Measurements from ENCODE around the gene PHF23.
A peak's percentile ranks its signal among the peaks of the same experiment; 100 is the strongest.

PHF23 gene

GRCh38 chr17:7224110-7224509 lies 15.1 kb downstream of the PHF23 start:
- Histone ChIP-seq H3K14ac (ENCODE audit: low read length) (no peak overlapping the region), H3K4me3 (ENCODE audit: low read depth, low read length) (no peak overlapping the region), H3K18ac (ENCODE audit: low read length) (no peak overlapping the region), H2BK5ac (ENCODE audit: low read depth, low read length, poor library complexity) (no peak overlapping the region), H3K9ac (ENCODE audit: low read length) (no peak overlapping the region), H3K4me2 (ENCODE audit: low read length) (no peak overlapping the region), H2BK120ac (ENCODE audit: insufficient read depth, low read length, poor library complexity) (no peak overlapping the region), H3K79me2 (ENCODE audit: control insufficient read depth, insufficient read depth, low read length, poor library complexity) (peaks cover 10% of the 10 kb centered on the region), H3K36me3 (ENCODE audit: control insufficient read depth in 1 of 2, insufficient read depth in 2 of 2, low read length in 2 of 2) (peaks cover 81% of the 10 kb centered on the region in 2 experiments), H2AFZ (ENCODE audit: insufficient read depth, low read length, poor library complexity) (no peak overlapping the region), H3K23ac (ENCODE audit: low read length) (no peak overlapping the region), H3K4ac (ENCODE audit: low read depth, low read length) (no peak overlapping the region), H3K27ac (ENCODE audit: low read depth, low read length) (no peak overlapping the region), H2AK5ac (ENCODE audit: low read length) (no peak overlapping the region), H3K4me1 (ENCODE audit: control insufficient read depth in 1 of 2, insufficient read depth in 2 of 2, low read length in 2 of 2) (peaks cover 29 to 31% of the 10 kb centered on the region in 2 experiments), H3K9me3 (ENCODE audit: insufficient read depth, low read depth, low read length) (no peaks in the 10 kb centered on the region), H2BK12ac (ENCODE audit: low read length) (no peak overlapping the region), H4K8ac (ENCODE audit: low read depth, low read length) (no peak overlapping the region), H4K91ac (ENCODE audit: low read depth, low read length) (no peak overlapping the region), H3K27me3 (ENCODE audit: insufficient read depth, low read length) (no peaks in the 10 kb centered on the region), H3K79me1 (ENCODE audit: low read length) (peaks cover 16% of the 10 kb centered on the region), H4K12ac (ENCODE audit: low read depth, low read length) (no peak overlapping the region)
- WGBS (ENCODE audit: extremely low coverage, insufficient coverage, insufficient read length), result no CpG with 5 or more reads among the region's 10 CpGs
- no peak for DNase-seq

GRCh38 chr17:7223375-7223774 lies 15.9 kb downstream of the PHF23 start:
- Histone ChIP-seq H3K4ac (ENCODE audit: low read depth, low read length) (no peak overlapping the region), H3K79me1 (ENCODE audit: low read length) (peaks cover 17% of the 10 kb centered on the region), H2AFZ (ENCODE audit: insufficient read depth, low read length, poor library complexity) (no peak overlapping the region), H3K9me3 (ENCODE audit: insufficient read depth, low read depth, low read length) (no peaks in the 10 kb centered on the region), H4K91ac (ENCODE audit: low read depth, low read length) (no peak overlapping the region), H3K23ac (ENCODE audit: low read length) (no peak overlapping the region), H3K4me2 (ENCODE audit: low read length) (no peak overlapping the region), H3K4me1 (ENCODE audit: control insufficient read depth in 1 of 2, insufficient read depth in 2 of 2, low read length in 2 of 2) (peaks cover 30 to 32% of the 10 kb centered on the region in 2 experiments), H3K9ac (ENCODE audit: low read length) (no peak overlapping the region), H2BK12ac (ENCODE audit: low read length) (no peak overlapping the region), H3K79me2 (ENCODE audit: control insufficient read depth, insufficient read depth, low read length, poor library complexity) (peaks cover 10% of the 10 kb centered on the region), H2AK5ac (ENCODE audit: low read length) (no peak overlapping the region), H4K12ac (ENCODE audit: low read depth, low read length) (no peak overlapping the region), H3K27ac (ENCODE audit: low read depth, low read length) (no peak overlapping the region), H2BK120ac (ENCODE audit: insufficient read depth, low read length, poor library complexity) (no peak overlapping the region), H4K8ac (ENCODE audit: low read depth, low read length) (no peak overlapping the region), H3K18ac (ENCODE audit: low read length) (no peak overlapping the region), H3K36me3 (ENCODE audit: control insufficient read depth in 1 of 2, insufficient read depth in 2 of 2, low read length in 2 of 2) (peaks cover 74% of the 10 kb centered on the region in 2 experiments), H3K14ac (ENCODE audit: low read length) (no peak overlapping the region), H3K4me3 (ENCODE audit: low read depth, low read length) (no peak overlapping the region), H3K27me3 (ENCODE audit: insufficient read depth, low read length) (no peaks in the 10 kb centered on the region), H2BK5ac (ENCODE audit: low read depth, low read length, poor library complexity) (no peak overlapping the region)
- WGBS (ENCODE audit: extremely low coverage, insufficient coverage, insufficient read length), result no CpG with 5 or more reads among the region's 4 CpGs
- peak; percentile 74 to 91 for DNase-seq

GRCh38 chr17:7222972-7223292 lies 16.3 kb downstream of the PHF23 start:
- no peak overlapping the region for H3K9ac ChIP-seq (ENCODE audit: low read length)
- H3K79me1 ChIP-seq (ENCODE audit: low read length), result peaks cover 21% of the 10 kb centered on the region
- peaks cover 10% of the 10 kb centered on the region for H3K79me2 ChIP-seq (ENCODE audit: control insufficient read depth, insufficient read depth, low read length, poor library complexity)
- peak overlapping the region; percentile 11 for H3K4me3 ChIP-seq (ENCODE audit: low read depth, low read length)
- no peak overlapping the region for H2AFZ ChIP-seq (ENCODE audit: insufficient read depth, low read length, poor library complexity)
- no peak overlapping the region for H4K8ac ChIP-seq (ENCODE audit: low read depth, low read length)
- H3K4me2 ChIP-seq (ENCODE audit: low read length), result no peak overlapping the region
- no peak overlapping the region for H2BK12ac ChIP-seq (ENCODE audit: low read length)
- H2BK120ac ChIP-seq (ENCODE audit: insufficient read depth, low read length, poor library complexity), result no peak overlapping the region
- no CpG with 5 or more reads among the region's 7 CpGs for WGBS (ENCODE audit: extremely low coverage, insufficient coverage, insufficient read length)
- peaks cover 70 to 72% of the 10 kb centered on the region in 2 experiments for H3K36me3 ChIP-seq (ENCODE audit: control insufficient read depth in 1 of 2, insufficient read depth in 2 of 2, low read length in 2 of 2)
- H2BK5ac ChIP-seq (ENCODE audit: low read depth, low read length, poor library complexity), result no peak overlapping the region
- H3K9me3 ChIP-seq (ENCODE audit: insufficient read depth, low read depth, low read length), result no peaks in the 10 kb centered on the region
- H4K91ac ChIP-seq (ENCODE audit: low read depth, low read length), result no peak overlapping the region
- no peak overlapping the region for H3K14ac ChIP-seq (ENCODE audit: low read length)
- no peak overlapping the region for H4K12ac ChIP-seq (ENCODE audit: low read depth, low read length)
- H3K27ac ChIP-seq (ENCODE audit: low read depth, low read length), result peak overlapping the region; percentile 3
- H3K27me3 ChIP-seq (ENCODE audit: insufficient read depth, low read length), result no peaks in the 10 kb centered on the region
- H3K18ac ChIP-seq (ENCODE audit: low read length), result no peak overlapping the region
- H3K23ac ChIP-seq (ENCODE audit: low read length), result no peak overlapping the region
- peaks cover 34 to 37% of the 10 kb centered on the region in 2 experiments for H3K4me1 ChIP-seq (ENCODE audit: control insufficient read depth in 1 of 2, insufficient read depth in 2 of 2, low read length in 2 of 2)
- no peak overlapping the region for H2AK5ac ChIP-seq (ENCODE audit: low read length)
- no peak overlapping the region for H3K4ac ChIP-seq (ENCODE audit: low read depth, low read length)
- no peak for DNase-seq

GRCh38 chr17:7222093-7222971 lies 16.9 kb downstream of the PHF23 start:
- Histone ChIP-seq H4K91ac (ENCODE audit: low read depth, low read length) (no peak overlapping the region), H2AK5ac (ENCODE audit: low read length) (no peak overlapping the region), H3K27me3 (ENCODE audit: insufficient read depth, low read length) (no peaks in the 10 kb centered on the region), H3K14ac (ENCODE audit: low read length) (no peak overlapping the region), H2BK5ac (ENCODE audit: low read depth, low read length, poor library complexity) (no peak overlapping the region), H3K79me1 (ENCODE audit: low read length) (peaks cover 22% of the 10 kb centered on the region), H3K4me3 (ENCODE audit: low read depth, low read length) (no peak overlapping the region), H3K36me3 (ENCODE audit: control insufficient read depth in 1 of 2, insufficient read depth in 2 of 2, low read length in 2 of 2) (peaks cover 64 to 66% of the 10 kb centered on the region in 2 experiments), H2BK12ac (ENCODE audit: low read length) (no peak overlapping the region), H3K4me1 (ENCODE audit: control insufficient read depth in 1 of 2, insufficient read depth in 2 of 2, low read length in 2 of 2) (peaks cover 38 to 40% of the 10 kb centered on the region in 2 experiments), H3K4ac (ENCODE audit: low read depth, low read length) (no peak overlapping the region), H4K8ac (ENCODE audit: low read depth, low read length) (no peak overlapping the region), H3K9me3 (ENCODE audit: insufficient read depth, low read depth, low read length) (no peaks in the 10 kb centered on the region), H3K27ac (ENCODE audit: low read depth, low read length) (peak overlapping the region; percentile 3), H3K79me2 (ENCODE audit: control insufficient read depth, insufficient read depth, low read length, poor library complexity) (peaks cover 10% of the 10 kb centered on the region), H4K12ac (ENCODE audit: low read depth, low read length) (no peak overlapping the region), H3K18ac (ENCODE audit: low read length) (no peak overlapping the region), H3K23ac (ENCODE audit: low read length) (no peak overlapping the region), H3K9ac (ENCODE audit: low read length) (no peak overlapping the region), H2BK120ac (ENCODE audit: insufficient read depth, low read length, poor library complexity) (no peak overlapping the region), H3K4me2 (ENCODE audit: low read length) (no peak overlapping the region), H2AFZ (ENCODE audit: insufficient read depth, low read length, poor library complexity) (no peak overlapping the region)
- DNase-seq, result no peak
- WGBS (ENCODE audit: extremely low coverage, insufficient coverage, insufficient read length), result no CpG with 5 or more reads among the region's 15 CpGs

Measured in trophoblast cell (in vitro differentiated cells and primary cell).